GM13977 (cell line): ENCODE measurements around the gene TFR2.

Experiments used
- DNase-seq: peaks from one replicate; pipeline ENCODE4 v3.0.0; 2012; ENCODE audit warnings: low spot score
- CTCF ChIP-seq: IDR thresholded peaks from 2 replicates; pipeline ENCODE4 v1.5.1; 2012; ENCODE audit warnings: mild to moderate bottlenecking, control low read depth; ENCODE audit not compliant: insufficient read depth; ENCODE audit errors: extremely low read depth, missing control alignments
- in situ Hi-C: fragments of 300-500 bp; cut with MboI; formaldehyde crosslinking; loops from one replicate; pipeline ENCODE4 v1.12.0; 2022; ENCODE audit warnings: low sequenced_read_pairs, low pct_unique_long_range_greater_than_20kb, mixed read lengths, inconsistent platforms; ENCODE audit not compliant: unreplicated experiment

The TFR2 gene

GRCh38 chr7:100623951-100624824 lies 17.2 kb downstream of the TFR2 start:
- no peak for TF ChIP-seq CTCF
- DNase-seq, result no peak
- in situ Hi-C loops, result no loop called here

- in situ Hi-C loops, result no loop called here
- TF ChIP-seq CTCF, result no peak
These were observed 19.8 kb downstream of the TFR2 start for GRCh38 chr7:100621554-100621953.

GRCh38 chr7:100620804-100621203 lies 20.5 kb downstream of the TFR2 start:
- in situ Hi-C loops, result no loop called here
- no peak for TF ChIP-seq CTCF
- DNase-seq, result no peak

More at GRCh38 chr7:100621554-100621953, 19.8 kb downstream of the TFR2 start:
- DNase-seq, result no peak

GRCh38 chr7:100620239-100620638 lies 21.1 kb downstream of the TFR2 start:
- in situ Hi-C loops, result no loop called here
- TF ChIP-seq CTCF, result no peak
- DNase-seq, result no peak

- in situ Hi-C loops, result no loop called here
- TF ChIP-seq CTCF, result no peak
- no peak for DNase-seq
These were observed 27.0 kb downstream of the TFR2 start for GRCh38 chr7:100614308-100614861.

- no peak for TF ChIP-seq CTCF
- DNase-seq, result no peak
- in situ Hi-C loops, result no loop called here
These were observed 27.8 kb downstream of the TFR2 start for GRCh38 chr7:100613412-100614175.
